Activated CD8-positive, alpha-beta memory T cell treated with anti-CD3 and anti-CD28 coated beads, Interleukin-2, amount 10 ng/mL, durations not matched to agents 7 days and 5 days (primary cell): ENCODE results near the gene ARHGAP24. TPM values are rescaled to one million over a fixed set of nuclear protein-coding genes. Genes with fewer than 3 reads are reported as not detected.

Experiments
- ATAC-seq: fragments of 150-1000 bp; cut with Tn5 transposase; one replicate; pipeline ENCODE4 v1.10.0; 2021; ENCODE audit warnings: moderate library complexity
- CTCF ChIA-PET: fragments of 350-600 bp; sonication (Branson Sonifier 250); formaldehyde crosslinking; loops from one replicate; lab custom pipeline; 2021; ENCODE audit warnings: antibody characterized with exemption; lab: Charles Lee
- DNase-seq: peaks from one replicate; pipeline ENCODE4 v3.0.0-alpha.2; 2020
- H3K27ac Mint-ChIP-seq: one replicate; pipeline ENCODE4 v1.8.0; 2021; ENCODE audit warnings: mild to moderate bottlenecking, mixed read lengths
- H3K27me3 Mint-ChIP-seq: one replicate; pipeline ENCODE4 v1.8.0; 2021; ENCODE audit warnings: mixed read lengths
- H3K36me3 Mint-ChIP-seq: one replicate; pipeline ENCODE4 v1.8.0; 2021; ENCODE audit warnings: mild to moderate bottlenecking, mixed read lengths
- H3K4me1 Mint-ChIP-seq: one replicate; pipeline ENCODE4 v1.8.0; 2021; ENCODE audit warnings: mixed read lengths
- H3K4me3 Mint-ChIP-seq: one replicate; pipeline ENCODE4 v1.8.0; 2021; ENCODE audit warnings: mild to moderate bottlenecking, moderate library complexity, mixed read lengths
- H3K9me3 Mint-ChIP-seq: one replicate; pipeline ENCODE4 v1.8.0; 2022; ENCODE audit warnings: low read depth, mixed read lengths
- total RNA-seq, 2 experiments: library from RNA; stranded (reverse); gene quantifications; one replicate each; pipeline ENCODE4 v1.2.3, GENCODE V29; 2021

The ARHGAP24 gene
- total RNA-seq, 2 experiments from 2014 or later = not detected

DNA sequence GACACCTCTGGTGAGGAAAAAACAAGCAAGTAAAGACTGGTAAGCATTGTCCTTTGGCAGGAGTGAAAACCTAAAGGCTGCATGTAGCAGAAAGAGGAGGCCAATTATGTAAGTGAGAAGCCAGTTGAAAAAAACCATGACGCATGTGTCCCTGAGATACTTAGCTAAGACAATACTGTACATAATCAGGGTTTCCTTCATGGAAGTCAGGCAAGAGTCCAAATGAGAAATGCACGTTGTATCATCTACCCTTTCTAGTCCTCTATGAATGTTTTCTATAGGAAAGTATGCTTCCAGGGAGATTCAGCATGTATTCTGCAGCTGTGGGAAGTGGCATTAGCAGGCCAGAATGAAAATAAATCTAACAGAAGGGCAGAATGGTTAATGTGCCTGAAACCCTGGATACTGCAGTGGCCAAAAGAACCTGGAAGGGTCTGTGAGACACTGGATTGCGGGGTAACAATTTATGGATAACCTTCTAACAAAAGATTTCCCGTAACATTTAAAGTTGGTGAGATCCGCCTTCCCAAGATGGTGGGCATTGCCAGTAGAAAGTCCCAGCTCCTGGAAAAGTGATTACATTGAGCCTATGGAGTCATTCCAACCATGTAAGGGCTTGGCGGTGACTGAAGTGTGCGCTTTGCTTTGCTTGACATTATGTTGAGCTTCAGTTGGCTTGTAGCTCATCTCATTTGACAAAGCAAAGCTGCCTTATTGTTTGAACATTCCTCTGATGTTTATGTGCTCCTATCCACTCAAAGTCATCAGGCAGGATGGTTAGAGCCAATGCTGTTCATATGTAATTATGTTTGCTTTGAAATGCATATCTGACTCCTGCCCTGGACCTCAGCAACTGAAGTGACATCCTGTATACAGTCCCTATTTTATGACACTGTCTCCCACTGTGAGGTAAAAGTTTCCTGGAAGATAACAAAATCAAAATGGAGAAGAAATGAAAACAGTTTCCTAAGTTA lies 200.4 kb downstream of the ARHGAP24 start:
- CTCF ChIA-PET = no interaction called here
- no peak overlapping the region for H3K27ac Mint-ChIP-seq
- no peak for ATAC-seq

DNA sequence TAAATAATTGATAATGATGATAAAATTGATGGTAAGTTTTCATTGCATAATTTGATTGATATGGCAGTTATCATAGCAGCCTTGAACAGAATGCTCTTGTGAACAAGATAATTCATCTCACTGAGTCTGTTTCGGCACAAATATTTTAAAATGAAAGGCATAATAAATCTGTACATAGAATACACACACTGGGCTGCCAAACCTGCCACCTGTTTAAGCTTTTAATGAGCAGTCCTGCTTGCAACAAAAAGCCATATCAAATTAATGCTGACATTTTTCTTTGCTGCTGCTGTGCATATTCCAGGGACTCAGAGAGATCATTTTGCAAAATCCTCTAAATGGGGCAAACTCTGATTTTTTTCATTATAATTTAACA lies 201.1 kb downstream of the ARHGAP24 start:
- no peaks in the 10 kb centered on the region for H3K36me3 Mint-ChIP-seq
- no peak overlapping the region for H3K4me3 Mint-ChIP-seq
- no peak overlapping the region for H3K27ac Mint-ChIP-seq

More for the DNA sequence above, 200.4 kb downstream of the ARHGAP24 start:
- Mint-ChIP-seq H3K9me3 (no peaks in the 10 kb centered on the region), H3K4me1 (no peaks in the 10 kb centered on the region), H3K36me3 (no peaks in the 10 kb centered on the region), H3K27me3 (no peaks in the 10 kb centered on the region), H3K4me3 (no peak overlapping the region)
- DNase-seq = no peak

DNA sequence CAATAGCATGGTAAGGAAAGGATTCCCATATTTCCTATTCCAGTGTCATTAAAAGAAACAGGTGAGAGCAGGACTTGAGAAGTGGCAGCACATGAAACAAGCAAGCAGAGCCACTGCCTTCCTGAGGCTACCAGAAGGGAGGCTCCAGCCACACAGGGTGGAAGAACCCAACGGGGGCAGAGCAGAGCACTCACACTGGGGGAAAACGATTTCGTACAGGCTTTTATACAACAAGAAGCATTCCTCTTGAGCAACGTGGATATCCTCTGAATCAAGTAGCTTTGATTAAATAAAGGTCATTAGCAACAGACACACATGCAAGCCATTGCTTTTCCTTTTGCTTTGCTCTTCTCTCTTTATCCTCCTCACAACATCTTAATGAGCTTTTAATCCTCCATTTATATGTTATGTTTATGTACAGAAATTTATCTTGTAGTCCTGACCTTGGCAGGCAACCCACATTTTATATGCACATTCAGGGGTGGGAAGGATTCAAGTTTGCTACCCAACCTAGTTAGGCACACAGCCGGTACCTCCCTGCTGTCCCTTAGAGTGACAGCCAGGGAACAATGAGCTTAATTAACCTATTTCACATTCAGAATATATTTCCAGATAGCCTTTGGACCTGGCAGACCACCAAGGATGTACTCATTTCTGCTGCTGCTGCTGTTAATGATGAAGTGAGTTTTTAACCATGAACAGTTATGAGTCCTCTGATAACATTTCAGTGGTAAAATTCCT lies 202.1 kb downstream of the ARHGAP24 start:
- Mint-ChIP-seq H3K4me3 (no peak overlapping the region), H3K27me3 (no peaks in the 10 kb centered on the region)
- CTCF ChIA-PET = no interaction called here

More for the DNA sequence above, 201.1 kb downstream of the ARHGAP24 start:
- no peaks in the 10 kb centered on the region for H3K4me1 Mint-ChIP-seq
- no peak for DNase-seq
- ATAC-seq = no peak
- no peaks in the 10 kb centered on the region for H3K9me3 Mint-ChIP-seq
- CTCF ChIA-PET = no interaction called here
- no peaks in the 10 kb centered on the region for H3K27me3 Mint-ChIP-seq

DNA sequence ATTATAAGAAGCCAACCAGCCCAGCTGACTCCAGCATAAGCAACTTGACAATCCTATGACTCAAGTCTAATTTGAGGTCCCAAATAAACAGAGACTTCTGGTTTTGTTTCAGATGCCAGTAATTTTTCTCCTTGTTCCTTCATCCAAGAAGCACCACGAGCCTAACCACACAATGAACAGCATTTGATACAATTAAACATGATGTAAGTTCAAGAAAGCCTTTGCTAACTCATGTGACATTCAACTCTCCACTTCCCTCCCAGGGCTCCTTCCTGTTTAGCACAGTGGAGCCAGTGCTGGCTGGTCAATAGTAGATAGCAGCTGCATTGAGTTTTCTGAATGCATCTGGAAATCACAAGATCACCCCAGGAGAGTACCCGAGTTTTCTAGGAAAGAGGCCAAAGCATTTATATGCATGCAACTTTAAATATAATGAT lies 206.3 kb downstream of the ARHGAP24 start:
- DNase-seq = no peak
- Mint-ChIP-seq H3K36me3 (no peaks in the 10 kb centered on the region), H3K9me3 (no peaks in the 10 kb centered on the region), H3K27ac (no peak overlapping the region), H3K4me1 (no peaks in the 10 kb centered on the region), H3K4me3 (no peak overlapping the region), H3K27me3 (no peaks in the 10 kb centered on the region)
- CTCF ChIA-PET = no interaction called here
- no peak for ATAC-seq

More for the DNA sequence above, 202.1 kb downstream of the ARHGAP24 start:
- Mint-ChIP-seq H3K27ac (no peak overlapping the region), H3K36me3 (no peaks in the 10 kb centered on the region), H3K9me3 (no peaks in the 10 kb centered on the region), H3K4me1 (no peaks in the 10 kb centered on the region)
- ATAC-seq (no peak), DNase-seq (no peak)

DNA sequence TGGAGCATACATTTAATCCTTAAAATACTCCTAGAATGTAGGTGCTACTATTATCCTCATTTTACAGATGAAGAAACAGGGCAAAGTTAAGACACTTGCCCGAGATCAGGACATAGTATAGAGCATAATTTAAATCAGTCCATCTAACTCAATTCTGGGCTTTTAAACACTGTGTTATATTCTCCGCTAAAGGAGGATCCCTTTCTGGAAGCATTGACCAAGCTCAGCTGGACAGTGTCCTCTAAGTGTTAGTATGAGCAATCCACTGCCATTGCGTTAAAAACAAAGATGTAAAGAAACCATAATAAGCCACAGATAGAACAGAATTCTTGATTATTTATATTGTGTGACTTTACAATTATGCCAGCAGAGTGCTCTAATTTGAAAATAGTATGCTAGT lies 207.0 kb downstream of the ARHGAP24 start:
- Mint-ChIP-seq H3K4me3 (no peak overlapping the region), H3K9me3 (no peaks in the 10 kb centered on the region), H3K4me1 (no peaks in the 10 kb centered on the region), H3K27ac (no peak overlapping the region), H3K36me3 (no peaks in the 10 kb centered on the region), H3K27me3 (no peaks in the 10 kb centered on the region)
- CTCF ChIA-PET = no interaction called here
- DNase-seq (no peak), ATAC-seq (no peak)

DNA sequence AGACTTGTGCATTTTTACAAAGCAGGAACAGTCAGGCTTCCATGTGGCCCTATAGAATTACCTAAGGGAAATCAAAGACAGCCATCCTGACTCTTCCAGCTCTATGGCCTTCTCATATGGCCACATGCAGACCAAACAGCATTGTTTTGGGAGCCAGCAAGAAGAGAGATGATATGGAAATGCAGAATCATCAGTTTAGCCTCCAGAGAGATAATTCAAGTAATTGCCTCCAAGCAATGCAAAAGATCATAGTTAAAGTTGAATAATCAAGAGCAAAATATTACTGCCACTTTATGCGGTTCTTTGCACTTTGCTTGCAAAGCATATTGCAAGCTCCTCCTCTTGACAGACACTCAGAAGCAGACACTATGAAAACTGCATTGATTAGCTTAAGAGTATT lies 207.4 kb downstream of the ARHGAP24 start:
- no peaks in the 10 kb centered on the region for H3K9me3 Mint-ChIP-seq
- H3K36me3 Mint-ChIP-seq = no peaks in the 10 kb centered on the region
- CTCF ChIA-PET = no interaction called here
- DNase-seq (no peak), ATAC-seq (no peak)
- H3K4me3 Mint-ChIP-seq = no peak overlapping the region
- no peaks in the 10 kb centered on the region for H3K4me1 Mint-ChIP-seq
- no peak overlapping the region for H3K27ac Mint-ChIP-seq
- H3K27me3 Mint-ChIP-seq = no peaks in the 10 kb centered on the region

DNA sequence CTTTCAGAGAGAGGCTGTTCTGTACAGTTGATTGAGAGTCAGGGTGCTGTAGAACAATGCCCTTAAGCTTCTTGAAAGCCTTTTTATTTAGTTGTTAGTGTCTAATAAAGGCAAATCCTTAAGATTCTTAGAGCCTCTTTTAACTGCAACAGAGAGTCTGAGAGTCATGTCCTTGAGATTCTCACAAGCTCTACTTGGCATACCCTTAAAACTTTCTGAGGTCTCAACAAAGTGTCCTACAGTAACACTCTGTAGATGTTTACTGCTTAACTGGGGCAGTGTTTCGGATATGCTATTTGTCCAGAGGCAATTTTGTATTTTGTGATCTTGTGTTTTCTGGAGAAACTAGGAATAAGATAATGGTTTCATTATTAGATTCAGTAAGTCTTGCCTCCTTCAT lies 209.7 kb downstream of the ARHGAP24 start:
- H3K36me3 Mint-ChIP-seq = no peaks in the 10 kb centered on the region
- H3K4me1 Mint-ChIP-seq = no peaks in the 10 kb centered on the region
- peaks cover under 1% of the 10 kb centered on the region for H3K9me3 Mint-ChIP-seq
- no peaks in the 10 kb centered on the region for H3K27me3 Mint-ChIP-seq
- CTCF ChIA-PET = no interaction called here
- no peak overlapping the region for H3K4me3 Mint-ChIP-seq
- no peak for ATAC-seq
- H3K27ac Mint-ChIP-seq = no peak overlapping the region
- no peak for DNase-seq

DNA sequence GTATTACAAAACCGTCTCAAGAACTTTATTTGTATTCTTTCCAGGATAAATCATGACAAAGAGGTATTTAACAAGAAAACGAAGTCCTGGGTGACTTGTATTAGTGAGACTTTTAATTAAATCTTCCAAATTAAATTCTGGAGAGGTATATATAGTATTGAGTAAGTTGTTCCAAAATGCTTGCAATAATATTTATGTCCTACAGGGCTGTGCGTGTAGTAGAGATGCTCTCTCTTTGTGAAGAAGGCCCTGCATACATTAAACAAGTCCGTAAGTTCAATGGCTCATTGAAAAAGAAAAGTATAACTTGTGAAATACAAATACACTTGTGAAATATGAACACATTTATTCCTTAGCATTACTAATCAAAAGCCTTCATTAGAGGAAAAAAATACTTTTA lies 211.4 kb downstream of the ARHGAP24 start:
- Mint-ChIP-seq H3K27me3 (no peaks in the 10 kb centered on the region), H3K27ac (no peak overlapping the region), H3K9me3 (peaks cover 3% of the 10 kb centered on the region), H3K4me3 (no peak overlapping the region), H3K36me3 (no peaks in the 10 kb centered on the region), H3K4me1 (no peaks in the 10 kb centered on the region)
- CTCF ChIA-PET = no interaction called here
- ATAC-seq = no peak
- no peak for DNase-seq

DNA sequence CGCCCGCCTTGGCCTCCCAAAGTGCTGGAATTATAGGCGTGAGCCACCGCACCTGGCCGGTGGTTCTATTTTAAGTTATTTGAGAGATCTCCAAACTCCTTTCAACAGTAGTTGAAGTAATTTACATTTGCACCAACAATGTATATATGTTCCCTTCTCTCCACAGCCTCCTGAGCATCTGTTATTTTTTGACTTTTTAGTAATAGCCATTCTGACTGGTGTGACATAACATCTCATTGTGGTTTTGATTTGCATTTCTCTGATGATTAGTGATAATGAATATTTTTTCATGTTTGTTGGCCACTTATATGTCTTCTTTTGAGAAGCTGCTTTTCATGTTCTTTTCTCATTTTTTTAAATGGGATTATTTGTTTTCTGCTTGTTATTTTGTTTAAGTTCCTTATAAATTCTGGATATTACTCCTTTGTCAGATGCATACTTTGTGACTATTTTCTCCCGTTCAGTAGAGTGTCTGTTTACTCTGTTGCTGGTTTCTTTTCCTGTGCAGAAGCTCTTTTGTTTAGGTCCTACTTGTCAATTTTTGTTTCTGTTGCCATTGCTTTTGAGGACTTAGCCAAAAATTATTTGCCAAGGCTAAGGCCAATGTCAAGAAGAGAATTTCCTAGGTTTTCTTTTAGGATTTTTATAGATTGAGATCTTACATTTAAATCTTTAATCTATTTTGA lies 213.2 kb downstream of the ARHGAP24 start:
- DNase-seq (no peak), ATAC-seq (no peak)
- Mint-ChIP-seq H3K27ac (no peak overlapping the region), H3K36me3 (no peaks in the 10 kb centered on the region), H3K9me3 (peaks cover 3% of the 10 kb centered on the region), H3K4me3 (no peak overlapping the region), H3K4me1 (no peaks in the 10 kb centered on the region), H3K27me3 (no peaks in the 10 kb centered on the region)
- CTCF ChIA-PET = no interaction called here

DNA sequence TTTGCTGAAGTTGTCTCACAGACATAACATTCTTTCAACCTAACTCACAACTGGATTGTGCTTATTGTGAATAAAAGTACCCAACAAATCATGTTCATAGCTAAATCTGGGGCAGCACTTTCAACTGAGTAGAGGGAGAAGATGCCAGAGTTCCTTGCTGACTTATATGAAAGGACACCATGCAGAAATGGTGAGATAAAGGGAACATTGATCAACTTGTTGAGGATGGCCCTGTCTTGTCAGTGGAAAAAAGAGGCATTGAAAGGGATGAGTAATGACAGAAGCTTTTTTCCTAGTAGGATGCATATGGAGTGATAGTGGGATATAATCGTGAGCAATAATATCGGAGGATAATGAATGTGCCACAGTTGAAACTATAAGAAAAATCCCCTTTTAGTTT lies 221.7 kb downstream of the ARHGAP24 start:
- Mint-ChIP-seq H3K4me1 (no peaks in the 10 kb centered on the region), H3K36me3 (no peaks in the 10 kb centered on the region), H3K9me3 (peaks cover 5% of the 10 kb centered on the region), H3K27ac (no peak overlapping the region), H3K27me3 (no peaks in the 10 kb centered on the region), H3K4me3 (no peak overlapping the region)
- CTCF ChIA-PET = no interaction called here
- DNase-seq (no peak), ATAC-seq (no peak)

DNA sequence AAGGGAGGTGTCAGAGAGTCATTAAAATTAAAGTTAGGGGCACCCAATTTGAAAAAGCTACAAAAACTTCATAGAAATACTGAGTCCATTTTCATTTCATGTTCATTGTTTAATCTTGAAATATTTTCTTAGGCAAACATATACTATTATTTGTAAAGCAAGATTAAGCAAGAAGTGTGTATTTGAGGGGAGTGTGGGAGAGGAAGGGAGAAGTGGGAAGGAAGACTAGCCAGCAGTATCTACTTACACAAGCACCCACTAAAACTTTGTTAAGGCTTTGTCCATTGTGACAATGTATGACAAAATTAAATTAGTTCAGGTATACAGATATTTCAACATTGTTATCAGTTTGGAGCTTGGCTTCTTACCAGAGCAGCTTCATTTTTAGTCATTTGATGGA lies 222.9 kb downstream of the ARHGAP24 start:
- H3K36me3 Mint-ChIP-seq = no peaks in the 10 kb centered on the region
- CTCF ChIA-PET = no interaction called here
- H3K27me3 Mint-ChIP-seq = no peaks in the 10 kb centered on the region
- H3K9me3 Mint-ChIP-seq = peaks cover 8% of the 10 kb centered on the region
- H3K27ac Mint-ChIP-seq = no peak overlapping the region
- no peak for DNase-seq
- no peaks in the 10 kb centered on the region for H3K4me1 Mint-ChIP-seq
- no peak for ATAC-seq
- no peak overlapping the region for H3K4me3 Mint-ChIP-seq

DNA sequence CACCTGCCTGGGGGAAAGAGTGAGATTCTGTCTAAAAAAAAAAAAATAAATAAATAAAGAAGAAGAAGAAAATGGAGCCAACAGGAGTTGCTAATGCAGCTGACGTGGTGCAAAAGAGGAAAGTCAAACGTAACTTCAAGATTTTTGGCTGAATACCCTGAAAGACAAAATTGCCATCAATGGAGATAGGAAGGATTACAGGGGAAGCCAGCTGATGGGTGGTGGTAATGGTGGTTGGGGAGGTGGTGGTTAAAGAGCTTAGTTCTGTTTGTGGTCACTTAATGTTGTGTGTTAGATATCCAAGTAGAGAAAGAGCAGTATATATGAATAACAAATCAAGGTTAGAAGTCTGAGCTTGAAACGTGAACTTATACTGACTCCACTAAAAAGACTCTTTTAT lies 225.4 kb downstream of the ARHGAP24 start:
- Mint-ChIP-seq H3K36me3 (no peaks in the 10 kb centered on the region), H3K4me3 (no peak overlapping the region), H3K27me3 (no peaks in the 10 kb centered on the region), H3K9me3 (peaks cover 8% of the 10 kb centered on the region), H3K27ac (no peak overlapping the region), H3K4me1 (no peaks in the 10 kb centered on the region)
- CTCF ChIA-PET = interaction anchor here (0.7 kb wide), 1 partner anchor 871 kb away, joined by 3 read pairs; no protein-coding TSS in a partner anchor
- ATAC-seq (no peak), DNase-seq (no peak)

DNA sequence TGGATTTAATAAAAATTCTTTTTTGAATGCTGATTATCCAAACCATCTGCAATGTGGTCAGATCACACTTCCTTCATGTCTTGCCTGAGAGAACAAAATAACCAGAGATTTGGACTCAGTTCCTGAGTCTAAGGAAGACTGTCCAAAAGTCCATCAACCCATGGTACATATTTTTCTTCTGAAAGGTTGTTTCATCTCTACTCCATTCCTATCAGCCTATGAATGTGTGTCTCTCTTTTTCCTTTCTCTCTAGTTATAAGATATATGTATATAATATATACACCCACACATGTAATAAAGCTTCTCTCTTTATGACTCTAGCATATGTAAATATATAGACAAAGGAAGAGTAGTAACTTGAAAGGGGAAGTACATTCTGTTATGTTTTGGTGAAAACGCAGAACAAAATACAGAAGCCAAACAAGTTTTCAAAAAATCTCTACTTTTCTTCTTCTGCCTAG lies 226.9 kb downstream of the ARHGAP24 start:
- no peaks in the 10 kb centered on the region for H3K4me1 Mint-ChIP-seq
- H3K36me3 Mint-ChIP-seq = no peaks in the 10 kb centered on the region
- H3K4me3 Mint-ChIP-seq = no peak overlapping the region
- H3K27ac Mint-ChIP-seq = no peak overlapping the region
- no peak for DNase-seq
- peaks cover 4% of the 10 kb centered on the region for H3K9me3 Mint-ChIP-seq
- ATAC-seq = no peak
- CTCF ChIA-PET = no interaction called here
- no peaks in the 10 kb centered on the region for H3K27me3 Mint-ChIP-seq
